Cardiac septum (tissue), 1 donor: ENCODE results near the gene GOLGA8M. TPM values are rescaled to one million over a fixed set of nuclear protein-coding genes. Genes with fewer than 3 reads are reported as not detected.
"Not testable (repeated sequence)": the region's sequence is repeated elsewhere in the genome, so short reads cannot be mapped to it uniquely, and the experiment has no call there.

Experiments used
- DNase-seq: peaks from one replicate; pipeline ENCODE4 v3.0.0-alpha.2; 2020; ENCODE audit warnings: low spot score
- intact Hi-C: fragments of 100-400 bp; cut with DNase I; formaldehyde crosslinking; loops from one replicate; pipeline ENCODE4 v1.14.0; 2022
- long read RNA-seq: library from polyadenylated mRNA; unstranded; transcript quantifications from one replicate; pipeline ENCODE4 v2.0.0, GENCODE V29; 2021
- total RNA-seq: library from RNA; stranded (reverse); fragmentation: NEBNext Ultra II Directional; extraction: Animal tissue kit (Norgen Biotek cat#: 25700); gene quantifications from one replicate; pipeline ENCODE4 v1.2.1, GENCODE V29; 2021
- donor health status: DM: no; HTN: no; CAD: no.

Gene GOLGA8M
- 1.9 TPM for total RNA-seq
- long read RNA-seq = 0 reads

- DNase-seq, intact Hi-C loops: not testable (repeated sequence)
Observed at GRCh38 chr15:28712270-28712669, at the start of gene GOLGA8M. Gene GOLGA8M (minus strand): TSS chr15:28712421. CDS start chr15:28712323, 98 bp downstream.

GRCh38 chr15:28742890-28743289 is 30.7 kb upstream of the GOLGA8M start:
- intact Hi-C loops, DNase-seq: not testable (repeated sequence)

GRCh38 chr15:28738590-28739292 is 26.5 kb upstream of the GOLGA8M start:
- DNase-seq, intact Hi-C loops: not testable (repeated sequence)

GRCh38 chr15:28738200-28738561 is 26.0 kb upstream of the GOLGA8M start:
- DNase-seq, intact Hi-C loops: not testable (repeated sequence)

GRCh38 chr15:28737521-28738199 is 25.4 kb upstream of the GOLGA8M start:
- peak; percentile 77 for DNase-seq
- intact Hi-C loops = not testable (repeated sequence)

- intact Hi-C loops, DNase-seq: not testable (repeated sequence)
Observed at GRCh38 chr15:28728061-28728460, 15.8 kb upstream of the GOLGA8M start.

- DNase-seq = not testable (repeated sequence)
Observed at GRCh38 chr15:28727026-28727425, 14.8 kb upstream of the GOLGA8M start.

GRCh38 chr15:28726102-28726501 is 13.9 kb upstream of the GOLGA8M start:
- no peak for DNase-seq

More at GRCh38 chr15:28727026-28727425, 14.8 kb upstream of the GOLGA8M start:
- intact Hi-C loops = not testable (repeated sequence)

GRCh38 chr15:28725556-28725955 is 13.3 kb upstream of the GOLGA8M start:
- intact Hi-C loops = no loop called here
- DNase-seq = no peak

More at GRCh38 chr15:28726102-28726501, 13.9 kb upstream of the GOLGA8M start:
- intact Hi-C loops = no loop called here

GRCh38 chr15:28723986-28724385 is 11.8 kb upstream of the GOLGA8M start:
- DNase-seq, intact Hi-C loops: not testable (repeated sequence)

GRCh38 chr15:28719626-28720025 is 7.4 kb upstream of the GOLGA8M start:
- DNase-seq, intact Hi-C loops: not testable (repeated sequence)

GRCh38 chr15:28718576-28718975 is 6.4 kb upstream of the GOLGA8M start:
- intact Hi-C loops, DNase-seq: not testable (repeated sequence)

- intact Hi-C loops, DNase-seq: not testable (repeated sequence)
Observed at GRCh38 chr15:28714176-28714575, 2.0 kb upstream of the GOLGA8M start.

GRCh38 chr15:28703927-28704326 is 8.3 kb downstream of the GOLGA8M start:
- DNase-seq, intact Hi-C loops: not testable (repeated sequence)

- DNase-seq, intact Hi-C loops: not testable (repeated sequence)
Observed at GRCh38 chr15:28702427-28702826, 9.8 kb downstream of the GOLGA8M start.

- intact Hi-C loops, DNase-seq: not testable (repeated sequence)
Observed at GRCh38 chr15:28694006-28694751, 18.0 kb downstream of the GOLGA8M start.

- DNase-seq, intact Hi-C loops: not testable (repeated sequence)
Observed at GRCh38 chr15:28693021-28693420, 19.2 kb downstream of the GOLGA8M start.

GRCh38 chr15:28673533-28673932 is 38.7 kb downstream of the GOLGA8M start:
- DNase-seq, intact Hi-C loops: not testable (repeated sequence)

- DNase-seq, intact Hi-C loops: not testable (repeated sequence)
Observed at GRCh38 chr15:28672122-28672521, 40.1 kb downstream of the GOLGA8M start.

- DNase-seq, intact Hi-C loops: not testable (repeated sequence)
Observed at GRCh38 chr15:28666402-28666801, 45.8 kb downstream of the GOLGA8M start.
